Measurements from ENCODE around the gene WNT10A. TPM values are rescaled to one million over a fixed set of nuclear protein-coding genes. Genes with fewer than 3 reads are reported as not detected.

The WNT10A gene
- polyA plus RNA-seq, 1 experiment: not detected

DNA sequence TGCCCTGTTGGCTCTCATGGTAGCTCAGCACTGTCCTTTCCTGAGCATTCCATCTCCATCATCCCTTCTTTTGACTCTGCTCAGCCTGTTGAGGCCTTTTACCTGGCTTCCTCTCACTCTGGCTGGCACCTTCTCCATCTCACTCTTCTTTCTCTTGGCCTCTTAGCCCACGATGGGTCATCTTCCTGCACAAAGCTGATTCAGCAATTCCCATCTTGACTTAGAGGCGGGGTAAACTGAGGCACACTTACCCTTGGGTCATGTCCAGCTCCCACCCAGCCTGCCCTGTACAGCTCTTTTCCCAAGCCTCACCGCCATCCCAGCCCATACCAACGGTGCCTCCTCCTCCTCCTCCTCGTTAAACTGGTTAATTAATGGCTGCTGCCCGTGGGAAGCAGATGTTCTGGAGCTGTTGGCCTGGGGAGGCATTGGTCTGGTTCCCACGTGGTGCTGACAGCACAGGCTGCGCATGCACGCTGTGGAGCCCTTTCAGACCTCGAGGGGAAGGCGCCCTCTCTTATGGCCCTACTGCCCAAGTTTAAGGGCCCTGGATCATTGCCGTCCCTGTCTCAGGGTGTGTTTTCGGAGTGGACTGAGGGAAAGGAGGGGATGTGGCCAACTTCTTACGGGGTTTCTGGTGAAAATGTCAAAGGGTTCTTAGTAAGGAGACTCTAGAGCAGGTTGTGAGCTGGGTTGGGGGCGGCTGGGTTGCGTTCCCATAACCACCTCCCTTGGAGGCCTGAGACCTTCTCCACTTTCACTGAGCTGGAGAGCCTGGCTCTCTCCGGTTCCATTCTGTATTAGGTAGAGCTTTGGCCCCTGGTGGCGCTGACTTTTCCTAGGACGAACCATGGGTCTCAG, 10.9 kb downstream of the WNT10A start:
- H3K27ac ChIP-seq (ENCODE audit: low read depth, low read length): no peak overlapping the region
- H3K27me3 ChIP-seq (ENCODE audit: control insufficient read depth, insufficient read depth, low read length): peaks cover 85% of the 10 kb centered on the region
- DNase-seq (ENCODE audit: low read depth, low spot score): no peak
- ChIA-PET CTCF (interaction anchor here (1.6 to 3.6 kb wide), 2 partner anchors 8 to 14 kb away, joined by 6 to 24 read pairs; no protein-coding TSS in a partner anchor), POLR2A (no interaction called here)
- TF ChIP-seq, protein P1, sequence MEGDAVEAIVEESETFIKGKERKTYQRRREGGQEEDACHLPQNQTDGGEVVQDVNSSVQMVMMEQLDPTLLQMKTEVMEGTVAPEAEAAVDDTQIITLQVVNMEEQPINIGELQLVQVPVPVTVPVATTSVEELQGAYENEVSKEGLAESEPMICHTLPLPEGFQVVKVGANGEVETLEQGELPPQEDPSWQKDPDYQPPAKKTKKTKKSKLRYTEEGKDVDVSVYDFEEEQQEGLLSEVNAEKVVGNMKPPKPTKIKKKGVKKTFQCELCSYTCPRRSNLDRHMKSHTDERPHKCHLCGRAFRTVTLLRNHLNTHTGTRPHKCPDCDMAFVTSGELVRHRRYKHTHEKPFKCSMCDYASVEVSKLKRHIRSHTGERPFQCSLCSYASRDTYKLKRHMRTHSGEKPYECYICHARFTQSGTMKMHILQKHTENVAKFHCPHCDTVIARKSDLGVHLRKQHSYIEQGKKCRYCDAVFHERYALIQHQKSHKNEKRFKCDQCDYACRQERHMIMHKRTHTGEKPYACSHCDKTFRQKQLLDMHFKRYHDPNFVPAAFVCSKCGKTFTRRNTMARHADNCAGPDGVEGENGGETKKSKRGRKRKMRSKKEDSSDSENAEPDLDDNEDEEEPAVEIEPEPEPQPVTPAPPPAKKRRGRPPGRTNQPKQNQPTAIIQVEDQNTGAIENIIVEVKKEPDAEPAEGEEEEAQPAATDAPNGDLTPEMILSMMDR (IDR thresholded peaks at IDR 0.05; ENCODE audit: low read depth, low read length): no peak
- H3K4me3 ChIP-seq (ENCODE audit: low read depth, low read length): no peak overlapping the region
- H3K9me3 ChIP-seq (ENCODE audit: control insufficient read depth, insufficient read depth, low read length): no peaks in the 10 kb centered on the region; the same call in 1 of the 2 replicates

DNA sequence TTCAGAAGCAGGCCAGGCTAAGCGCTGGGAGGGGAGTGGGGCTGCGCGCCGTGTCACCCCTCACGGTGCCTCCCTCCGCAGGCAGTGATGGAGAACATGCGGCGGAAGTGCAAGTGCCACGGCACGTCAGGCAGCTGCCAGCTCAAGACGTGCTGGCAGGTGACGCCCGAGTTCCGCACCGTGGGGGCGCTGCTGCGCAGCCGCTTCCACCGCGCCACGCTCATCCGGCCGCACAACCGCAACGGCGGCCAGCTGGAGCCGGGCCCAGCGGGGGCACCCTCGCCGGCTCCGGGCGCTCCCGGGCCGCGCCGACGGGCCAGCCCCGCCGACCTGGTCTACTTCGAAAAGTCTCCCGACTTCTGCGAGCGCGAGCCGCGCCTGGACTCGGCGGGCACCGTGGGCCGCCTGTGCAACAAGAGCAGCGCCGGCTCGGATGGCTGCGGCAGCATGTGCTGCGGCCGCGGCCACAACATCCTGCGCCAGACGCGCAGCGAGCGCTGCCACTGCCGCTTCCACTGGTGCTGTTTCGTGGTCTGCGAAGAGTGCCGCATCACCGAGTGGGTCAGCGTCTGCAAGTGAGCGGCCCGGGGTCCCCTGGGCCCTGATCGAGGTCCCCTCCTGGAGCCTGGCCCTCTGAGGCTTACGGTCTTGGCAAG, 12.2 kb downstream of the WNT10A start:
- TF ChIP-seq, protein P1 (IDR thresholded peaks at IDR 0.05; ENCODE audit: low read depth, low read length): peak; percentile 31
- ChIA-PET CTCF (interaction anchor here (1.0 to 3.6 kb wide), 2 partner anchors 16 to 48 kb away, joined by 6 to 24 read pairs; no protein-coding TSS in a partner anchor), POLR2A (no interaction called here)
- H3K27ac ChIP-seq (ENCODE audit: low read depth, low read length): no peak overlapping the region
- H3K9me3 ChIP-seq (ENCODE audit: control insufficient read depth, insufficient read depth, low read length): peaks cover under 1% of the 10 kb centered on the region; the same call in 1 of the 2 replicates
- DNase-seq (ENCODE audit: low read depth, low spot score): no peak
- peak overlapping the region; percentile 39 for H3K4me3 ChIP-seq (ENCODE audit: low read depth, low read length)
- peaks cover 86% of the 10 kb centered on the region for H3K27me3 ChIP-seq (ENCODE audit: control insufficient read depth, insufficient read depth, low read length)

- peak overlapping the region; percentile 39 for H3K4me3 ChIP-seq (ENCODE audit: low read depth, low read length)
- ChIA-PET POLR2A (interaction anchor here (0.6 kb wide), 1 partner anchor 422 kb away, joined by 4 read pairs; no protein-coding TSS in a partner anchor), CTCF (interaction anchor here (3.6 kb wide), 1 partner anchor 16 kb away, joined by 24 read pairs; no protein-coding TSS in a partner anchor)
- no peak overlapping the region for H3K27ac ChIP-seq (ENCODE audit: low read depth, low read length)
- DNase-seq (ENCODE audit: low read depth, low spot score): no peak
- TF ChIP-seq, protein P1 (IDR thresholded peaks at IDR 0.05; ENCODE audit: low read depth, low read length): no peak
- H3K27me3 ChIP-seq (ENCODE audit: control insufficient read depth, insufficient read depth, low read length): peaks cover 86% of the 10 kb centered on the region
- peaks cover 4% of the 10 kb centered on the region; the same call in 1 of the 2 replicates for H3K9me3 ChIP-seq (ENCODE audit: control insufficient read depth, insufficient read depth, low read length)
These were observed 12.9 kb downstream of the WNT10A start for GRCh38 chr2:218893349-218894150.

DNA sequence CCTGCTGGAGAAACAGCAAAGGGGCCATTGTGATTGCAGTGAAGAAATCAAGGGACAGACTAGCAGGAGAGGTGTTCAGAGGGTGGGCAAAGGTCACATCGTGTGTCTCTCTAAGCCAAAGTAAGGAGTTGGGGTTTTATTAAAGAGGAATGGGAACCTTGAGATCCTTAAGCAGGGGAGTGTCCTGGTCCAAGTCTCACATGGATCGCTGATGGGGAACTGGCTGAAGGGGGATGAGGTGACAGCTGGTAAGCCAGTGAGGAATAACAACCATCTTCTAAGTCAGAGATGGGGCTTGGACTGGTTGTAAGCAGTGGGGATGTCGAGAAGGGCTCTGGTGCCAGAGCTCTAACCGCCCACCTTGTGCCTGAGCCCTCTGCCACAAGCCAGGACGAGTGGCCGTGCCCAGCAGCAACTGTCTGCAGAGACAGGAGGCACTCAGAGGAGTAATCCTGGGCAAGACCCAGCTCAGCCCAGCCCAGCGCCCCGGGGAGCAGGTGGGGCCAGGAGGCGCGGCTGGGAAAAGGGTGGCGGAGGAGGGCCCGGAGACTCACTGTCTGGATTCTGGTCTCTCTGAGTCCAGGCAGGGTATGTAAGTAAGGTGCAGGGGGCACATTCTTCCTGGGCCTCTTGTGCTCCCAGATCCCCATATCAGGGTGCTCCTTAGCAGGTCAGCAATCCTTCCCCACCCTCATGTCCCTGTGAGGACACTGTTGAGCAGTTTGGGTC, 13.7 kb downstream of the WNT10A start:
- CTCF ChIA-PET: interaction anchor here (3.6 to 5.2 kb wide), 2 partner anchors 17 kb away, joined by 24 to 127 read pairs; partner anchors contain the start of gene WNT10A
- Histone ChIP-seq H3K4me3 (ENCODE audit: low read depth, low read length) (no peak overlapping the region), H3K27ac (ENCODE audit: low read depth, low read length) (no peak overlapping the region), H3K27me3 (ENCODE audit: control insufficient read depth, insufficient read depth, low read length) (peaks cover 94% of the 10 kb centered on the region), H3K9me3 (ENCODE audit: control insufficient read depth, insufficient read depth, low read length) (peaks cover 4% of the 10 kb centered on the region; the same call in 1 of the 2 replicates)
- TF ChIP-seq, protein P1 (IDR thresholded peaks at IDR 0.05; ENCODE audit: low read depth, low read length): no peak
- DNase-seq (ENCODE audit: low read depth, low spot score): no peak
- POLR2A ChIA-PET: no interaction called here

Data from AG04450 (cell line).